GM18499 (cell line): ENCODE results near the gene ZNF778.

Experiments
- ATAC-seq: cut with Tn5 transposase; IDR thresholded peaks from one replicate; pipeline ENCODE4 v1.9.1; 2021; ENCODE audit warnings: moderate number of reproducible peaks; ENCODE audit not compliant: insufficient read depth, unreplicated experiment

Gene ZNF778

GRCh38 chr16:89273741-89274472 lies 56.4 kb downstream of the ZNF778 start:
- ATAC-seq = no peak

- ATAC-seq = no peak
Measured at GRCh38 chr16:89274561-89275283, 57.2 kb downstream of the ZNF778 start.

- ATAC-seq = no peak
Measured at GRCh38 chr16:89275284-89275584, 57.7 kb downstream of the ZNF778 start.

GRCh38 chr16:89275837-89276720 lies 58.6 kb downstream of the ZNF778 start:
- no peak for ATAC-seq

- ATAC-seq = no peak
Measured at GRCh38 chr16:89277049-89277448, 59.5 kb downstream of the ZNF778 start.

- ATAC-seq = no peak
Measured at GRCh38 chr16:89277641-89278341, 60.3 kb downstream of the ZNF778 start.

- no peak for ATAC-seq
Measured at GRCh38 chr16:89278441-89279240, 61.1 kb downstream of the ZNF778 start.

- ATAC-seq = no peak
Measured at GRCh38 chr16:89279666-89280481, 62.4 kb downstream of the ZNF778 start.

- no peak for ATAC-seq
Measured at GRCh38 chr16:89280546-89281188, 63.2 kb downstream of the ZNF778 start.

- ATAC-seq = no peak
Measured at GRCh38 chr16:89281189-89281577, 63.7 kb downstream of the ZNF778 start.

- ATAC-seq = no peak
Measured at GRCh38 chr16:89281829-89282228, 64.3 kb downstream of the ZNF778 start.

- ATAC-seq = no peak
Measured at GRCh38 chr16:89282523-89282922, 65.0 kb downstream of the ZNF778 start.

GRCh38 chr16:89283449-89283848 lies 65.9 kb downstream of the ZNF778 start:
- no peak for ATAC-seq

- no peak for ATAC-seq
Measured at GRCh38 chr16:89285381-89285780, 67.9 kb downstream of the ZNF778 start.

- ATAC-seq = no peak
Measured at GRCh38 chr16:89286096-89286495, 68.6 kb downstream of the ZNF778 start.
